Neural crest cell (in vitro differentiated cells): ENCODE measurements around the gene AGBL4. TPM values are rescaled to one million over a fixed set of nuclear protein-coding genes. Genes with fewer than 3 reads are reported as not detected.

ENCODE experiments used
- DNase-seq: peaks from one replicate; pipeline ENCODE4 v3.0.0; 2021; ENCODE audit warnings: low read depth, mixed read lengths, low spot score
- H3K27ac Mint-ChIP-seq: one replicate; pipeline ENCODE4 v1.8.0; 2021; ENCODE audit warnings: mild to moderate bottlenecking, mixed read lengths; ENCODE audit not compliant: unreplicated experiment
- H3K27me3 Mint-ChIP-seq: 2 replicates; pipeline ENCODE4 v1.8.0; 2021; ENCODE audit warnings: low read depth, mild to moderate bottlenecking, mixed read lengths
- H3K36me3 Mint-ChIP-seq: 2 replicates; pipeline ENCODE4 v1.8.0; 2021; ENCODE audit warnings: low read depth, mild to moderate bottlenecking, mixed read lengths
- H3K4me1 Mint-ChIP-seq: 2 replicates; pipeline ENCODE4 v1.8.0; 2021; ENCODE audit warnings: mixed read lengths
- H3K4me3 Mint-ChIP-seq: one replicate; pipeline ENCODE4 v1.8.0; 2021; ENCODE audit warnings: mild to moderate bottlenecking, mixed read lengths
- H3K9me3 Mint-ChIP-seq: 2 replicates; pipeline ENCODE4 v1.8.0; 2021; ENCODE audit warnings: mixed read lengths
- total RNA-seq: library from RNA; stranded (reverse); gene quantifications from 2 replicates; pipeline ENCODE4 v1.2.1, GENCODE V29; 2021
- TF ChIP-seq, protein P1 (sequence below): fragments of 200-600 bp; sonication (generic); conservative IDR thresholded peaks from 2 replicates; pipeline ENCODE4 v1.5.0; 2021; ENCODE audit warnings: antibody characterized with exemption, mild to moderate bottlenecking

The AGBL4 gene
- total RNA-seq, 1 donor from 2014 or later: 0.09 TPM

DNA sequence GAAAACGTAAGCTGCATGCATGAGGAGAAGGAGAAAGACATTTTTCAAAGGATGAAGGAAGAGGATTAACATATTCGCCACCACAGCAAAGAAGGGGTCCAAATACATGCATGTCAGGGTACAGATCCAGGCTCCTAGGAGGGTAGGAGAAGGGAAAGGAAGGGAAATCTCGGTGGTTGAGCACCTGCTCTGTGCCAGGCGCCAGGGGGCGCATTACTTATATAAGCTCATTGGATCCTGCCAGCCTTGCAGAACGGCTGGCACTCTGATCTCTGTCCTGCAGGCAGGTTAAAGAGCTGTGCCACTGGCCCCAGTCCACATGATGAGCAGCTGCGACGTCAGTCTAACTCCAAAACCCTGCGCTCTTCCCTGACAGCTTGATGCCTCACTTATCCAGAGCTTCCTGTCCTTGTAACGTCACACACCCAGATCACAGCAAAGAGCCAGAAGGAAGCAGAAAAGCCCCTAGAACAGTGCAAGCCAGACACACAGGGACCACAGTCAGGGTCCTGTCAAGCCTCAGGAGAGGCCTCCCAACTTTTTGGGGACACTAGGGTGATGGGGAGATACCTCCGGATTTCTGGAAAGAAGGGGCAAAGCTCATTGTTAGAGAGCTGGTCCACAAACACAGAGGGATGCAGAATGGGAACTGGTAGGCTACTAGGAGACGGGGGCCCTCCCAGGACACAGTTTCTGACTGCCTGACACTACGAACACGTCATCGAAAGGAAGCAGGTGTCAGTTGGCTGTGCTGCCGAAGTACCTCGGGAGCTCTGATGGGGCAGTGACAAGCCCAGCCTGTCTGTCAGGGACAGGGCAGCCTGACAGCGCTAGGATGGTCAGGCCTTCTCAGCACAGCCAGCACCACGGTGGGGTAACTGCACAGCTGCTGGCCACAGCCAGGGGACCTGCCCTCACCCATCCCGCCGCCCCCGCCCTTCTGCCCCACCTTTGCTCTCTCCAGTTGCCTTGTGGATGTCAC, 1346.2 kb downstream of the AGBL4 start:
- Mint-ChIP-seq H3K27me3 (peaks cover 16% of the 10 kb centered on the region), H3K9me3 (no peaks in the 10 kb centered on the region), H3K27ac (no peak overlapping the region), H3K4me1 (peaks cover 9% of the 10 kb centered on the region), H3K36me3 (no peaks in the 10 kb centered on the region), H3K4me3 (no peak overlapping the region)
- TF ChIP-seq, protein P1, sequence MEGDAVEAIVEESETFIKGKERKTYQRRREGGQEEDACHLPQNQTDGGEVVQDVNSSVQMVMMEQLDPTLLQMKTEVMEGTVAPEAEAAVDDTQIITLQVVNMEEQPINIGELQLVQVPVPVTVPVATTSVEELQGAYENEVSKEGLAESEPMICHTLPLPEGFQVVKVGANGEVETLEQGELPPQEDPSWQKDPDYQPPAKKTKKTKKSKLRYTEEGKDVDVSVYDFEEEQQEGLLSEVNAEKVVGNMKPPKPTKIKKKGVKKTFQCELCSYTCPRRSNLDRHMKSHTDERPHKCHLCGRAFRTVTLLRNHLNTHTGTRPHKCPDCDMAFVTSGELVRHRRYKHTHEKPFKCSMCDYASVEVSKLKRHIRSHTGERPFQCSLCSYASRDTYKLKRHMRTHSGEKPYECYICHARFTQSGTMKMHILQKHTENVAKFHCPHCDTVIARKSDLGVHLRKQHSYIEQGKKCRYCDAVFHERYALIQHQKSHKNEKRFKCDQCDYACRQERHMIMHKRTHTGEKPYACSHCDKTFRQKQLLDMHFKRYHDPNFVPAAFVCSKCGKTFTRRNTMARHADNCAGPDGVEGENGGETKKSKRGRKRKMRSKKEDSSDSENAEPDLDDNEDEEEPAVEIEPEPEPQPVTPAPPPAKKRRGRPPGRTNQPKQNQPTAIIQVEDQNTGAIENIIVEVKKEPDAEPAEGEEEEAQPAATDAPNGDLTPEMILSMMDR: peak; percentile 79
- peak; percentile 61 for DNase-seq

DNA sequence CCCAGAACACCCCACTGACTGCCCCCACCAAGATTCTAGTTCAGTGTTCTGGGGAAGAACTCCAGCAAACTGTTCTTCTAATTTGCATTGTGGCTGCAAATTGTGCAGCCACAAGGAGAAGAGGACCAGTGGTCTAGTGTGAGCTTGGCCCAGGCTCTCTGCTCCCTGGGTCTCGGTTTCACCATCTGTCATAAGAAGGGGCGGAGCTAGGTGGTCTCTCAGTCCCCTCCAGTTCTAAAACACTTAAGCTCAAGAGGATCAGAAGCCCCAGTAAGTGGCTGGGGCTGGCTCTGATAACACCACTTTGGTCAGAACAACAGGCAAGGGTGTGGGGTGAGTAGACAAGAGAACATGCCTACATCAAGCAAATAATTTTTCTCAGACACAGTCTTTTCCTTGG, 1346.9 kb downstream of the AGBL4 start:
- H3K27ac Mint-ChIP-seq: no peak overlapping the region
- H3K36me3 Mint-ChIP-seq: no peaks in the 10 kb centered on the region
- DNase-seq: no peak
- H3K27me3 Mint-ChIP-seq: peaks cover 16% of the 10 kb centered on the region
- H3K4me3 Mint-ChIP-seq: no peak overlapping the region
- no peaks in the 10 kb centered on the region for H3K9me3 Mint-ChIP-seq
- TF ChIP-seq, protein P1: no peak
- H3K4me1 Mint-ChIP-seq: peaks cover 9% of the 10 kb centered on the region

DNA sequence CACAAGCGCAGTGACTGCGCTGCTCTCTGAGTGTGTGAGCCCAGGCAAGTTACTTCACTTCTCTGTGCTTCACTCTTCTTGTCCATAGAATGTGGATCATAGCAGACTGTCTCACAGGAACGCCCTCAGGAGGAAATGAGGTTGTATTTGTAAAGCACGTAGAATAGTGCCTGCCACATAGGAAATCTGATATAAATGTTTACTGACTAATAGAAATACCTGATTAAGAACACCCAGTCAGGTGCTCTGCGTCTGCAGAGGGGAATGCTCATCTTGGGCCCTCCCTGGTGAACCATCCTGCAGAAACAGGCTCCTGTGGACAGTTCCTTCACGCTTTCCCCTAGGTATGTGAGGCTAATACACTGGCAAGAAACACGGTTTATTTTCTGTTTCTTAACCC, 1347.4 kb downstream of the AGBL4 start:
- no peak overlapping the region for H3K27ac Mint-ChIP-seq
- no peaks in the 10 kb centered on the region for H3K9me3 Mint-ChIP-seq
- no peak for DNase-seq
- H3K4me3 Mint-ChIP-seq: no peak overlapping the region
- TF ChIP-seq, protein P1: no peak
- H3K4me1 Mint-ChIP-seq: peaks cover 9% of the 10 kb centered on the region
- no peaks in the 10 kb centered on the region for H3K36me3 Mint-ChIP-seq
- H3K27me3 Mint-ChIP-seq: peaks cover 16% of the 10 kb centered on the region

DNA sequence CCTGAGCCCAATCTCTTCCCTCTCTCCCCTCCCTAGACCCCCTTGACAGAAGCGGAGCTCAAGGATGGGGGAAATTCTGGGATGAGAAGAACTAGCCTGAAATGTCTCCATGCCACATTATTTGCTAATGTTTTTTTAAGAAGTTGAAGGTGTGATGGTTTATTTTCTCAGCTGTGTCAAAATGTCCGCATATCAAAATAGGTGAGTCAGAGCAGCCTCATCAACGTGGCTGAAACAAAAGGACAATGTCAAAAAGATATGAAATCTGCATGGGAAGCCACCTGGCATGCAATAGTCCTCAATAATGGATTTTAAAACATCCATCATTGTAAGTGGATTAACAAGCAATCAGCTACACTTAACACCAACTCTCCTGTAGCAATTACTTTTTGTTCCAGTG, 1348.5 kb downstream of the AGBL4 start:
- Mint-ChIP-seq H3K27ac (no peak overlapping the region), H3K9me3 (no peaks in the 10 kb centered on the region), H3K36me3 (no peaks in the 10 kb centered on the region), H3K4me1 (peaks cover 5% of the 10 kb centered on the region), H3K4me3 (no peak overlapping the region), H3K27me3 (peaks cover 16% of the 10 kb centered on the region)
- DNase-seq: no peak
- TF ChIP-seq, protein P1: no peak

DNA sequence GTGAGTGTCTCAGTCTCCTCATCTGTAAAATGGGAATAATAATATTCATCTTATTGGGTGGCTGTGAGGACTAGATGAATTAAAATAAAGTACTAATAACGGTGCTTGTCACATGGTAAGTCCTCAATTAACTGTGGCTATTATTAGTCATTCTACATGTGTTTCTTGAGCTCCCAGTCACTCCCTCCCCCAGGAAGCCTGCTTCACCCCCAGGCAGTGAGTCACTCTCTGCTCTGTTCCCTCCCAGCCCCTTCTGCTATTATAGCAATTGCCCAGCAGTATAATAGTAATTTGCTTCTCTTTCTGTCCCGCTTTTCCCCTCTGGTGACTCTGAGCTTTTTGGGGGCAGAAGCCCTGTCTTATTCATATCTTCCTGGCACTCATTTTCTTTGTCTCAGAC, 1349.1 kb downstream of the AGBL4 start:
- Mint-ChIP-seq H3K27ac (no peak overlapping the region), H3K9me3 (no peaks in the 10 kb centered on the region), H3K27me3 (peaks cover 16% of the 10 kb centered on the region), H3K4me3 (no peak overlapping the region), H3K36me3 (no peaks in the 10 kb centered on the region), H3K4me1 (peaks cover 4% of the 10 kb centered on the region)
- TF ChIP-seq, protein P1: no peak
- no peak for DNase-seq
